SK-N-SH (cell line): ENCODE data around the gene ACOT7. TPM values are rescaled to one million over a fixed set of nuclear protein-coding genes. Genes with fewer than 3 reads are reported as not detected.

ENCODE experiments used
- CTCF ChIA-PET: fragments of 300-600, 350-600 bp; formaldehyde crosslinking; extraction: SDS; loops from one replicate; lab custom pipeline; 2021; lab: Yijun Ruan, JAX
- POLR2A ChIA-PET: fragments of 350-600 bp; sonication (Branson Sonifier 250); formaldehyde crosslinking; extraction: SDS; loops from one replicate; lab custom pipeline; 2020; ENCODE audit warnings: antibody characterized with exemption, inconsistent platforms; lab: Yijun Ruan, JAX
- DNase-seq: peaks from one replicate; pipeline ENCODE4 v3.0.0; 2012
- H2AFZ ChIP-seq: fragments of 200-600 bp; sonication (generic); 2 replicates; pipeline ENCODE4 v1.8.1; 2016; ENCODE audit warnings: antibody characterized with exemption, mild to moderate bottlenecking, low read depth
- H3F3A ChIP-seq: fragments of 200-600 bp; sonication (generic); replicated peaks from 2 replicates; pipeline ENCODE3; 2016; ENCODE audit warnings: antibody characterized with exemption, mild to moderate bottlenecking; ENCODE audit not compliant: insufficient read depth
- H3K27ac ChIP-seq, 2 experiments: fragments of 200-500 bp in 1 of 2; fragments of 200-600 bp in 1 of 2; sonication (Bioruptor generic) in 1 of 2; sonication (generic), shearing (Covaris generic) in 1 of 2; 2 replicates each; pipeline versions ENCODE4 v1.5.1 to v1.6.1; 2014 to 2016; ENCODE audit warnings: low read depth in 2 of 2, inconsistent platforms in 1 of 2, low read length in 1 of 2, mild to moderate bottlenecking in 1 of 2, mixed read lengths in 1 of 2
- H3K27me3 ChIP-seq: fragments of 200-600 bp; sonication (generic), shearing (Covaris generic); 2 replicates; pipeline ENCODE4 v1.6.1; 2016; ENCODE audit warnings: mixed run types; ENCODE audit not compliant: insufficient read depth
- H3K36me3 ChIP-seq, 2 experiments: fragments of 200-500 bp in 1 of 2; fragments of 200-600 bp in 1 of 2; sonication (Bioruptor generic) in 1 of 2; sonication (generic) in 1 of 2; replicated peaks in 1 of 2; 2 replicates each; pipeline versions ENCODE3 to v1.5.1; 2014 to 2016; ENCODE audit warnings: low read length in 1 of 2, mild to moderate bottlenecking in 1 of 2; ENCODE audit not compliant: insufficient read depth in 2 of 2, control insufficient read depth in 1 of 2
- H3K4me1 ChIP-seq, 2 experiments: fragments of 200-500 bp in 1 of 2; fragments of 200-600 bp in 1 of 2; sonication (Bioruptor generic) in 1 of 2; sonication (generic), shearing (Covaris generic) in 1 of 2; 2 replicates each; pipeline versions ENCODE4 v1.5.1 to v1.6.1; 2014 to 2016; ENCODE audit warnings: low read depth in 1 of 2, low read length in 1 of 2, mixed run types in 1 of 2; ENCODE audit not compliant: insufficient read depth in 2 of 2, control insufficient read depth in 1 of 2
- H3K4me2 ChIP-seq: fragments of 200-600 bp; sonication (generic), shearing (Covaris generic); 2 replicates; pipeline ENCODE4 v1.6.1; 2017; ENCODE audit warnings: mixed run types
- H3K4me3 ChIP-seq, 2 experiments: fragments of 200-500 bp in 1 of 2; fragments of 200-600 bp in 1 of 2; sonication (Bioruptor generic) in 1 of 2; sonication (generic), shearing (Covaris generic) in 1 of 2; 2 replicates each; pipeline versions ENCODE4 v1.5.1 to v1.8.1; 2014 to 2016; ENCODE audit warnings: low read depth in 2 of 2, inconsistent platforms in 1 of 2, low read length in 1 of 2, mild to moderate bottlenecking in 1 of 2, mixed read lengths in 1 of 2, moderate library complexity in 1 of 2
- H3K79me2 ChIP-seq: fragments of 200-600 bp; sonication (generic); 2 replicates; pipeline ENCODE4 v1.8.1; 2017; ENCODE audit warnings: mild to moderate bottlenecking; ENCODE audit not compliant: insufficient read depth
- H3K9ac ChIP-seq: fragments of 200-600 bp; sonication (generic); 2 replicates; pipeline ENCODE4 v1.6.1; 2017; ENCODE audit warnings: mixed run types
- H3K9me2 ChIP-seq: fragments of 200-600 bp; sonication (generic); 2 replicates; pipeline ENCODE4 v1.6.1; 2017; ENCODE audit warnings: mixed run types
- H3K9me3 ChIP-seq: fragments of 200-600 bp; sonication (generic); 2 replicates; pipeline ENCODE4 v1.6.1; 2017; ENCODE audit warnings: mixed run types, mild to moderate bottlenecking, moderate library complexity
- H4K20me1 ChIP-seq: fragments of 200-600 bp; sonication (generic); 2 replicates; pipeline ENCODE4 v1.6.1; 2017; ENCODE audit warnings: mild to moderate bottlenecking, mixed run types; ENCODE audit not compliant: insufficient read depth
- EZH2phosphoT487 ChIP-seq: fragments of 200-600 bp; sonication (generic); IDR thresholded peaks from 2 replicates; pipeline ENCODE4 v1.6.1; 2017; ENCODE audit warnings: low read depth, mixed run types, mild to moderate bottlenecking, antibody characterized with exemption, moderate library complexity, borderline replicate concordance
- FOXM1 ChIP-seq: IDR thresholded peaks from 2 replicates; pipeline ENCODE4 v1.4.0; 2012; ENCODE audit warnings: low read depth, mild to moderate bottlenecking
- GABPA ChIP-seq: IDR thresholded peaks from 2 replicates; pipeline ENCODE4 v1.4.0; 2012; ENCODE audit warnings: low read depth, mild to moderate bottlenecking
- JUND ChIP-seq: IDR thresholded peaks from 2 replicates; pipeline ENCODE4 v1.4.0; 2012
- MEF2A ChIP-seq: IDR thresholded peaks from 2 replicates; pipeline ENCODE4 v1.4.0; 2012; ENCODE audit warnings: low read depth, borderline replicate concordance
- MXI1 ChIP-seq: IDR thresholded peaks from 2 replicates; pipeline ENCODE4 v1.6.1; 2012; ENCODE audit warnings: mild to moderate bottlenecking, low read depth, low read length, improper control_type of control experiment
- NFIC ChIP-seq: IDR thresholded peaks from 2 replicates; pipeline ENCODE4 v1.4.0; 2012; ENCODE audit warnings: borderline replicate concordance
- NRF1 ChIP-seq: IDR thresholded peaks from 2 replicates; pipeline ENCODE4 v1.6.1; 2012; ENCODE audit warnings: low read depth, mild to moderate bottlenecking, low read length
- SIN3A ChIP-seq: IDR thresholded peaks from 2 replicates; pipeline ENCODE4 v1.6.1; 2012; ENCODE audit warnings: low read depth, mild to moderate bottlenecking, low read length, moderate library complexity, borderline replicate concordance
- SMC3 ChIP-seq: IDR thresholded peaks from 2 replicates; pipeline ENCODE4 v1.6.1; 2012; ENCODE audit warnings: low read depth, low read length, improper control_type of control experiment
- WGBS: methylation state at CpG from one replicate; pipeline ENCODE4 v1.1.6; 2017; ENCODE audit warnings: low lambda C conversion rate; 5-methylcytosine and 5-hydroxymethylcytosine counted together
- polyA plus RNA-seq, 3 experiments: library from polyadenylated mRNA; depleted of rRNA; stranded (reverse); fragments of >200 nt; gene quantifications; 2 replicates each; pipeline ENCODE4 v1.2.3, GENCODE V29; 2012
- TF ChIP-seq, protein P1 (sequence below): fragments of 150-350 bp; IDR thresholded peaks from 2 replicates; pipeline ENCODE4 v1.6.1; 2017; ENCODE audit warnings: antibody characterized with exemption, low read length, low read depth, borderline replicate concordance
- TF ChIP-seq, protein P2 (sequence below): IDR thresholded peaks from 2 replicates; pipeline ENCODE4; 2012
- TF ChIP-seq, protein P3 (sequence below): IDR thresholded peaks from 2 replicates; pipeline ENCODE4 v1.4.0; 2012; ENCODE audit warnings: low read depth
- TF ChIP-seq, protein P4 (sequence below): IDR thresholded peaks from 2 replicates; pipeline ENCODE4 v1.4.0; 2012; ENCODE audit warnings: low read depth, borderline replicate concordance

ACOT7 gene
- polyA plus RNA-seq, 1 of the 3 experiments (the other 2 are of a cell fraction): 289 TPM

DNA sequence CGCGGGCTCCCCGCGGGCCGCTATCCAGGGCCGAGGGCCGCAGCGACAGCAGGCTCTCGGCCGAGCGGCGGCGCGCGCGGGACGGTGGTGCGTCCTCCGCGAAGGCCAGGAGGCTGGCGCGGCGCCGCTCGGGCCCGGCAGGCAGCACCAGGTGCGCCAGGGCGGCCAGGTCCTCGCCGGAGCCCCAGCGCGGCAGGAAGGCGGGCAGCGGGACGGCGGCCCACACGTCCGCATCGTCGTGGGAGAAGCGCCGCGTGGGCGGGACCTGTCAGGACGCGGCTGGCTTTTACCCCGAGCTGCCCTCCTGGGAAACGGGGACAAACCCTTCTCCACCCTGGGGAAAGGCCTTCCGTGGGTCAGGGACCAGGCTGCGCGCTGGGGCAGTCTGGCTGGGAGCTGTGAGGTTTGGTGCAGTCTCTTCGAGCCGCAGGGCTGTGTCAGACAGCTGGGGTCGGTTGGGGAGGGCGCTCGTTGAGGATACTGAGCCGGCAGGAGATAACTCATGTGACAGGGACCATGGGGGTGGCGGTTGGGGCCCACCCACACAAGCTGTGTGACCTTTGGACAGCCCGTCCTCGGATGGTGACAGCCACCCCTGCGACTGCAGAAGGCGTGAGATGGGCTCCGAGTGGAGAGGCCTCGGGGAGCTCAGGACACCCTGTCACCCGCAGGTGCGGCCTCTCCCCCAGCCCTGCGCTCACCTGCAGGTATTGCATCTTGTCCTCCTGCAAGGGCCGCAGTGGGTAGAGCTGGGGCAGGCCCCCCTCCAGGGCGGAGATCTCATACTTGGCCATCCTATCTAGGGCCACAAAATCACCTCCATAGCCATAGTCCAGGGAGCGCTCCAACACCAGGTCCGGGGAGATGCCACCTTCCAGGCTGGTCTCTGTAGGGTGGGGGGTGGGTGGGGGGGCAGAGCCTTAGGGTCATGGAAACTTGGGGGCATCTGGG lies 143.6 kb downstream of the ACOT7 start:
- no peak overlapping the region for H3K4me2 ChIP-seq
- H4K20me1 ChIP-seq: peaks cover 3% of the 10 kb centered on the region; the same call in 1 of the 2 replicates
- WGBS: 95% methylated on average over 40 of the region's 71 CpGs
- H3K9ac ChIP-seq: no peak overlapping the region
- H3K79me2 ChIP-seq: no peaks in the 10 kb centered on the region
- no peak overlapping the region for H3K4me3 ChIP-seq
- H3K36me3 ChIP-seq: no peaks in the 10 kb centered on the region
- no peaks in the 10 kb centered on the region for H3K27me3 ChIP-seq
- no peak for TF ChIP-seq EZH2phosphoT487
- TF ChIP-seq JUND: no peak
- TF ChIP-seq NRF1: no peak
- TF ChIP-seq, protein P1, sequence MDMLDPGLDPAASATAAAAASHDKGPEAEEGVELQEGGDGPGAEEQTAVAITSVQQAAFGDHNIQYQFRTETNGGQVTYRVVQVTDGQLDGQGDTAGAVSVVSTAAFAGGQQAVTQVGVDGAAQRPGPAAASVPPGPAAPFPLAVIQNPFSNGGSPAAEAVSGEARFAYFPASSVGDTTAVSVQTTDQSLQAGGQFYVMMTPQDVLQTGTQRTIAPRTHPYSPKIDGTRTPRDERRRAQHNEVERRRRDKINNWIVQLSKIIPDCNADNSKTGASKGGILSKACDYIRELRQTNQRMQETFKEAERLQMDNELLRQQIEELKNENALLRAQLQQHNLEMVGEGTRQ: no peak
- no peak for TF ChIP-seq MXI1
- TF ChIP-seq, protein P2, sequence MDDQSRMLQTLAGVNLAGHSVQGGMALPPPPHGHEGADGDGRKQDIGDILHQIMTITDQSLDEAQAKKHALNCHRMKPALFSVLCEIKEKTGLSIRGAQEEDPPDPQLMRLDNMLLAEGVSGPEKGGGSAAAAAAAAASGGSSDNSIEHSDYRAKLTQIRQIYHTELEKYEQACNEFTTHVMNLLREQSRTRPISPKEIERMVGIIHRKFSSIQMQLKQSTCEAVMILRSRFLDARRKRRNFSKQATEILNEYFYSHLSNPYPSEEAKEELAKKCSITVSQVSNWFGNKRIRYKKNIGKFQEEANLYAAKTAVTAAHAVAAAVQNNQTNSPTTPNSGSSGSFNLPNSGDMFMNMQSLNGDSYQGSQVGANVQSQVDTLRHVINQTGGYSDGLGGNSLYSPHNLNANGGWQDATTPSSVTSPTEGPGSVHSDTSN: no peak
- TF ChIP-seq SIN3A: no peak
- no peak for TF ChIP-seq GABPA
- no peak for TF ChIP-seq MEF2A
- TF ChIP-seq NFIC: no peak
- no peak for TF ChIP-seq FOXM1
- no peak for TF ChIP-seq SMC3
- TF ChIP-seq, protein P3, sequence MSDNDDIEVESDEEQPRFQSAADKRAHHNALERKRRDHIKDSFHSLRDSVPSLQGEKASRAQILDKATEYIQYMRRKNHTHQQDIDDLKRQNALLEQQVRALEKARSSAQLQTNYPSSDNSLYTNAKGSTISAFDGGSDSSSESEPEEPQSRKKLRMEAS: no peak
- TF ChIP-seq, protein P4, sequence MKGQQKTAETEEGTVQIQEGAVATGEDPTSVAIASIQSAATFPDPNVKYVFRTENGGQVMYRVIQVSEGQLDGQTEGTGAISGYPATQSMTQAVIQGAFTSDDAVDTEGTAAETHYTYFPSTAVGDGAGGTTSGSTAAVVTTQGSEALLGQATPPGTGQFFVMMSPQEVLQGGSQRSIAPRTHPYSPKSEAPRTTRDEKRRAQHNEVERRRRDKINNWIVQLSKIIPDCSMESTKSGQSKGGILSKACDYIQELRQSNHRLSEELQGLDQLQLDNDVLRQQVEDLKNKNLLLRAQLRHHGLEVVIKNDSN: no peak
- H2AFZ ChIP-seq: no peak overlapping the region
- CTCF ChIA-PET: interaction anchor here (1.4 to 9.5 kb wide), 6 partner anchors 87 to 188 kb away, joined by 6 to 318 read pairs (median 44); no protein-coding TSS in a partner anchor
- no peaks in the 10 kb centered on the region; a peak in 1 of 4 replicates for H3K4me1 ChIP-seq
- no peak for DNase-seq
- H3F3A ChIP-seq: no peaks in the 10 kb centered on the region
- H3K9me3 ChIP-seq: no peaks in the 10 kb centered on the region
- POLR2A ChIA-PET: no interaction called here
- H3K9me2 ChIP-seq: no peaks in the 10 kb centered on the region
- no peak overlapping the region for H3K27ac ChIP-seq
